HG03064 (cell line): ENCODE results near the gene MCTP2.

Source experiments
- ATAC-seq: cut with Tn5 transposase; IDR thresholded peaks from one replicate; pipeline ENCODE4 v1.9.1; 2021; ENCODE audit warnings: low read depth; ENCODE audit not compliant: unreplicated experiment

The MCTP2 gene

GRCh38 chr15:94293411-94294402 lies 62.3 kb downstream of the MCTP2 start:
- ATAC-seq = no peak

DNA sequence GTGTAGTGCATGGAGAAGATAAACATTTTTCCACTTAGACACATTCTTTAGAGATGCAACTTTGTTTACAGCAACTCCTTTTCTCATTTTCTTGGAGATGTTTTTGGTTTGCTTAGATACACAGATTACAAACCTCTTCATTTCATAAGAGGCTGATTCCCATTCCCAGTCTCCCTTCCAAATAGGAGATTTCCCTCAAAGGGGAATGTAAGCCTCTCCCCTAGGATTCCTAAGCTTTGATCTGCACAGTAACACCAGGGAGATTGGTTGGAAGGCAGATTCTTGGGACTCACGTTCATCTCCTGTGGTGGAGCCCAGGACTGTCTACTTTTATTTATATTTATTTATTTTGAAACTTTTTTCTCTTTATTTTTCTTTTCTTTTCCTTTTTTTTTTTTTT lies 63.2 kb downstream of the MCTP2 start:
- ATAC-seq = no peak

DNA sequence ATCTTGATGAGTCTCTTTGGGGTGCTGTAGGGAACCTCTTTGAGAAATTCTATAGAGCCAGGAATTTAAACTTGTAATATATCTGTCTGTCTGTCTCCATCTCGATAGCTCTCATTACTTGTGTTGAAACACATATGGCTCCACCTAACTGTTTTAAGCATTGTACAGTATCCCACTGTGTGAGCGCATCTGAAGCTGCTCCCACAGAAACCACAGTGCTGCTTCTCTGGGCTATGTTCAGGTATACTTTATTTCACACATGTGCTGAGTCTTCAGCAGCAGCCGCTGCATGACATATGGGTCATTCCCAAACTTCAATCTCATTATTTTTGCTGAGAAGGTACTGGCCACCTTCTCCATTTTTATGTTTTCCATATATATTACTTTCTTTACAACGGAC lies 63.9 kb downstream of the MCTP2 start:
- no peak for ATAC-seq

DNA sequence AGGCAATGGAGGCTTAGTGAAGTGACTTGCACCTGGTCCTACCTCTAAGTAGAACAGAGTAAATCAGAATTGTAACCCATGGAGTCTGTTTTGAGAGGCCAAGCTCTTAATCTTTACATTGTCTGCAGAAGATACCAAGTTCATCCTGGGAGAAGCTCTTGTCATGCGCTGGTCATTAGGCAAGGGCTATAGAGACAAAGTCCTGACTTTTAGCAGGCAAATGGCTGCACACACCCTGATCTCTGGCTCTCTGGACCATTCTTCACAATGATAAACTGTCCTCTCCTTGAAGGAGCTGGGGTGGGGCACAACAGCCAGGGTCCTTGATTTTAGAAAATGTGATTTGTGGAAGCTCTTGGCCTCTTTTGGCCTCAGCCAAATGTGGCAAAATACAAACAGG lies 65.4 kb downstream of the MCTP2 start:
- ATAC-seq = no peak

GRCh38 chr15:94297558-94297957 lies 66.2 kb downstream of the MCTP2 start:
- peak; percentile 78 for ATAC-seq

DNA sequence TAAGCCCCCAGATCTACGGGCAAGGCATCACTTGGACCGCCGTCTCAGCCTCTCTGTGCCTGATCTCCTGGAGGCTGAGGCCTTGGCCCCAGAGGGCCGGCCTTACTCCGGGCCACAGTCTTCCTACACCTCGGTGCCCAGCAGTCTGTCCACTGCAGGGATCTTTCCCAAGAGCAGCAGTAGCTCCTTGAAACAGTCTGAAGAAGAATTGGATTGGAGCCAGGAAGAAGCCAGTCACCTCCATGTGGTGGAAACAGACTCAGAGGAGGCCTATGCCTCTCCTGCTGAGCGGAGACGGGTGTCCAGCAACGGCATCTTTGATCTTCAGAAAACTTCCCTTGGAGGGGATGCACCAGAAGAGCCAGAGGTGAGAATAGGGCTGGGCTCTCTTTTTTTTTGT lies 67.0 kb downstream of the MCTP2 start:
- no peak for ATAC-seq

DNA sequence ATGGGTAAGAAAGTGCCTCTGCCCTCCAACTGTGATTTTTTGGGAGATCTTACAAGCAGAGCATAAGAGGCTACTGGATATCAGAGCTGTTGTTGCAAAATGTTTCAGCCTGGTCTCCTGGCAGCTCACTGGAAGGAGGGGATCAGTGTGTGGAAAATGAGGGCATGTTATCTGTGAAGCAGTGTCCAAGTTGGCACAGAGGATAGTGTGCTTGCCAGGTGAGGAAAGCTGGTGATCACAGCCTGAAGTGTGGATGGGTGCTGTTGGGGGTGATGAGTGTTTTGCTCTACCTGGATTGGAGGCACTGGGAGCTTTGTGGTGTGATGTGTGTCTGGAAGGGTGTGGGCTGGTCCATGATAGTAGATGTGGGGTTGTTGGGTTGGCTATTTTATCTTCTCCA lies 69.3 kb downstream of the MCTP2 start:
- no peak for ATAC-seq

- peak; percentile 61 for ATAC-seq
Measured at GRCh38 chr15:94305133-94305532, 73.8 kb downstream of the MCTP2 start.

- peak; percentile 85 for ATAC-seq
Measured at GRCh38 chr15:94306700-94307650, 75.6 kb downstream of the MCTP2 start.

- ATAC-seq = no peak
Measured at GRCh38 chr15:94312946-94313345, 81.6 kb downstream of the MCTP2 start.

DNA sequence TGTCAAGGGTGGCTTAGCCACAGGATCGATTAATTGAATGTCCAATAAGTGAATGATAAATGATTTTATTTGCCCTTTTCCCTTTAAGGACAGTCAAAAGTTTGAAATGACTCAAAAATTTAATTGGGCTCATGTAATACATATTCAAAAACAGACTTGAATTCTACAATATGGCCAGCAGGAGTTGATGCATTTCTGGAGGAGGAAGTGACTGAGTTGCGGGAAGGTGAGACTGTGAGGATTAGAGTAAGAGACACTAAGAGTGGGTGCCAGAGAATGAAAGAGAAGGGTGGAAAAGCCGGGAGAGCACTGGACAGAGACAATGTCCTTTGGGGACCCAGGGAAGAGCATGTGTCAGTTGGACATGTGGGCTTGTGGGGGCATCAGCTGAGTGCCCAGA lies 83.3 kb downstream of the MCTP2 start:
- no peak for ATAC-seq

- no peak for ATAC-seq
Measured at GRCh38 chr15:94317211-94317610, 85.8 kb downstream of the MCTP2 start.

DNA sequence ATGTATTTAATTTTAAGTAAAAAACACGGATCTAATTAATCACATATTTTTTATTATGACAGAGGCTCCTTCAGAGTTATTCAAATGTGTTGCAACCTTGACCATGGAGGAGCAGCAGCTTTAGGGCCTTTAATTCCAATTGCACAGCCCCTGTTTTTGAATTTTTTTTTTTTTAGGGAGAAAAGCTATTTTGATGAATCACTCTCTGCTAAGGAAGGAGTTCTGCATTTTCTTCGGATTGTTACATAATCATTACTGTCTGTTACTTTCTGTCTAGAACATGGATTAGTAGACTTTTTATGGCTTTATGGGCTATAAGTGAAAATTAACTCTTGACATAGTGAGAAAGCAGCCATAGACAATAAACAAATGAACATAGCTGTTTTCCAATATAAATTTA lies 90.8 kb downstream of the MCTP2 start:
- no peak for ATAC-seq

- no peak for ATAC-seq
Measured at GRCh38 chr15:94323076-94323475, 91.7 kb downstream of the MCTP2 start.

- peak; percentile 90 for ATAC-seq
Measured at GRCh38 chr15:94324117-94324826, 92.9 kb downstream of the MCTP2 start.

DNA sequence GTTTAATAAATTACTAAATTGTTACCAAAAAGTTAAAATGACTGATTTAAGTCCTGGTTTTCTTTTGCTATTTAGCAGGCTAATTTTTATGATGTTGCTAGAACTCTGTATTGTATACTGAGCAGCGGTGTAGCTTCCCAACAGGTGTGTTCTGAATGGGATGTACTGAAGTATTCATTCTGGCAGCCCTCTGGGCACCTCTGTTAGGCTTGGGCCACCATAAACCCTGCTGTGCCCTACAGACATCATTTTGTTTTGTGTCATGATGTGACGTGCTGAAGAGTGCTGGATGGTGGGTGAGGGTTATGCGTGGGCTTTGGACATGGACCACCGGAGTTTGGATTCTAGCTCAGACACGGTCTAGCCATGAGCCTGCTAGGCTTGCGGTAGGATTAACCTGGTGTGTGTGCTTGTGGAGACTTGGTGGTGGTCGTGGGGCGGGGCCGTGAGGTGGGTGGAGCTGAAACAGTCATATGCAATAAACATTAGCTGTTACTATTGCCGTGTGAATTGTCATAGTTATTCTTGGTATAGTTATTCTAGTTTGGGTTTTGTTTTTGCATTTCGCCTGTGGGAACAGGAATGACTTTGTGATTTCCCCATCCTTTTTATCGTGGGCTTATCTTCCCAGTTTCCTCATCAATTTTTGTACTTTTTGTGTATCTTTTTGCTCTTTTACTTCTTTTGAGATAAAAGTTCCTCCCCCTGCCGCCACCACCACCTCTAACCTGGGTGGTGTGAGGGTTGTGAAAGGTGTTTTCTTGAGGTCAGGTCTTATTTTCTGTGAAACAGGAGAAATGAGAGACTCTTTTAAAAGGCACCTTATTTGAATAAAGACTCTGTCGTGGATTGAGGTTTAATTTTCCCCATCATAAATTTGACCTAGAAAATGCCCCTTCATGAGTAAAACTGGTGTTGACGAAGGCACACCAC lies 93.7 kb downstream of the MCTP2 start:
- ATAC-seq = no peak

- no peak for ATAC-seq
Measured at GRCh38 chr15:94327356-94327936, 96.1 kb downstream of the MCTP2 start.

DNA sequence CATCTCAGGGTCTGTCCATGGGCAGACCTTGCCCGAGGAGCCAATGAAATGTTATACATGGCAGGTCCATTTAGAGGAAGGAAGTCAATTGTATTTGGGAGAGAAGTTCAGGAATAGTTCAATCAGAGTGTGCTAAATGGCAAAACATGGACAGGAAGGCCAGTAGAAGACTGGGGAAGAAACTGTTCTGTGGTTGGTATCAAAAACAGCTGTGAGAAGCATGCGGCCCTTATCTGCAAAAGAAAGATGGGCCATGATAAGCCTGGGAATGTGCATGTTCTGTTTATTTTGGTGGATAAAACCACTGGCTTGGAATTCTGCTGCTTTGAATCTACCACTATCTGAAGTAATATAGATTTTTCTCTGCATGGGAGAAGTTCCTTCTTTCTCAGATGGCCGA lies 100.4 kb downstream of the MCTP2 start:
- no peak for ATAC-seq

DNA sequence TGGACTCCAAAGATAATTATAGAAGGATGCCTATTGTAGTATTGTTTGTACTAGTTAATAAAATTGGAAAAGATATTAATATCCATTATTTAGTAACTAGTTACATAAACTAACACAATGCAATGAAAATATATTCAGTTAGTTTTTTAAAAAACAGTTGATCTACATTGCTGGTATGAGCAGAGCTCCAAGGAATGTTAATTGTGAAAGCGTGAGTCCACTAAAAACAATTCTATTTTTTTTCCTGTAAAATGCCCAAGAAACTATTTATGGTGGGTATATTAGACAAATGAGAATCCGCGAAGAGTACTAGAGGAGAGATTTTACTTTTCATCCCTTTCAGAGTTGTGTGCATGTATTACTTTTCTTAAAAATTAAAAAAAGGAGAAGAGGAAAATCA lies 104.3 kb downstream of the MCTP2 start:
- no peak for ATAC-seq
